Epidermal melanocyte (primary cell): Measurements from ENCODE around the gene KIAA1217.
"Not testable (repeated sequence)": the region's sequence is repeated elsewhere in the genome, so short reads cannot be mapped to it uniquely, and the experiment has no call there.

Source experiments
- DNase-seq: peaks from one replicate; pipeline ENCODE4 v3.0.0; 2011; ENCODE audit warnings: low spot score; ENCODE audit not compliant: insufficient read length

KIAA1217 gene

GRCh38 chr10:24438800-24439199 lies 229.9 kb downstream of the KIAA1217 start:
- DNase-seq = no peak

GRCh38 chr10:24439935-24440334 lies 231.0 kb downstream of the KIAA1217 start:
- DNase-seq = no peak

DNA sequence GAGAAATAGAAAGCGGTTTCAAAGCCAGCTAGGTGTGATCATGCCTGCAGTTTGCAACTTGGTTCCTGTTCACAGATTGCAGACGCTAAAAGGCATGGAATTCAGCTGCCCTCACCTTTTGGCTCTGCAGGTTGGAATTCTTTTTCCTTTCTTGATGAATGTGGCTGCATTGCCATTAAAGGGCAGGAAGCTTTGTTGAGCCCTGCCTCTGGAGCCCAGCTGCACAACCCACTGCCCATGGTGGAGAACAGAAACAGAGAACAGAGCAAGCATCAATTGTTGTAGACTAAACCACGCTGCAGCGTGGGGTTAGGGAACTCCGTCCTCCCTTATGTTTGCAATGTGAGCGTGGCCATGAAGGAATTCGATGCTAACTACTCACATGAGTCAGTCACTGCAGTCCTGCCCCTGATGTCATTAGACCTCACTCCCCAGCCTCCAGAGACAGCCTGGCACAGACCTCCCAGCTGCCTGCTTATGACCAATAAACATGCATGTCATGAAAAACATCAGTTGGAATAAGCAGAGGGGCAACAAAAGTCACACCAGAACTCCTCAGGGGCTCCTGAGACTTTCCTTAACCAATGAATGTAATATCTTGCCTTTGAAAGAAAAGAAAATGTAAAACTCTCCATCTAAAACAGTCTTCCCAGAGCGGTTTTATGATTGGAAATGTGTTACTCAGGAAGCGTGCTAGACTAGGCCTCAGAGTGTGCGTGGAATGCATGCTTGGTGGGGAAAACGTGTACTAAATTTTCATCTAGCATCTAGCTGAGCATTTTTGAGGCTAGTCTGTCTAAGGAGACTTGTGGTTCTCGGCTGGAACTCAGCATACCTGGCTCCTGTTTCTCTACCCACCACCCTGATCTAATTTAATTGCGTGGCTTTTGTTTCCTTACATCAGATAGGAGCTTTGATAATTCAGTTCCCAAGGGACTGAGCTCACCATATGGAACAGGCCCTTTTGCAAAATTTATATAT lies 232.2 kb downstream of the KIAA1217 start:
- no peak for DNase-seq

GRCh38 chr10:24442234-24442633 lies 233.3 kb downstream of the KIAA1217 start:
- no peak for DNase-seq

DNA sequence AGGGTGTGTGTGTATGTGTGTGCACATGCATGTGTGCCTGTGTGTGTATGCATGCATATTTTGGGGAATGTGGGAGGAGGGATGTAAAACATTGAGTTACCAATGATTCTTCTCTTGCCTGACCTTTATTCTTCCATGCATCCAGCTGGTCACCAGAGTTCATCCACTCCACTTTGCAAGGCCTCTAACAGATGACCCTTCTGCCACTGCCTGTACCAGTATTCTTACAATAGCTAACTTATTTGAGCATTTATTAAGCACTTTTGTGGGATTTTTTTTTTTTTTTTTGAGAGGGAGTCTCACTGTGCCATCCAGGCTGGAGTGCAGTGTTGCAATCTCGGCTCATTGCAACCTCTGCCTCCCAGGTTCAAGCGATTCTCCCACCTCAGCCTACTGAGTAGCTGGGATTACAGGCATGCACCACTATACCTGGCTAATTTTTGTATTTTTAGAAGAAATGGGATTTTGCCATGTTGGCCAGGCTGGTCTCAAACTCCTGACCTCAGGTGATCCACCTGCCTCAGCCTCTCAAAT lies 233.8 kb downstream of the KIAA1217 start:
- DNase-seq = not testable (repeated sequence)

- DNase-seq = no peak
Observed at GRCh38 chr10:24444337-24444736, 235.4 kb downstream of the KIAA1217 start.

DNA sequence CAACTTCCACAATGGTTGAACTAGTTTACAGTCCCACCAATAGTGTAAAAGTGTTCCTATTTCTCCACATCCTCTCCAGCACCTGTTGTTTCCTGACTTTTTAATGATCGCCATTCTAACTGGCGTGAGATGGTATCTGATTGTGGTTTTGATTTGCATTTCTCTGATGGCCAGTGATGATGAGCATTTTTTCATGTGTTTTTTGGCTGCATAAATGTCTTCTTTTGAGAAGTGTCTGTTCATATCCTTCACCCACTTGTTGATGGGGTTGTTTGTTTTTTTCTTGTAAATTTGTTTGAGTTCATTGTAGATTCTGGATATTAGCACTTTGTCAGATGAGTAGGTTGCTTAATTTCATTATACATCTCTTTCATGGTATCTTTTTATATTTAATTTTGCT lies 237.0 kb downstream of the KIAA1217 start:
- not testable (repeated sequence) for DNase-seq

DNA sequence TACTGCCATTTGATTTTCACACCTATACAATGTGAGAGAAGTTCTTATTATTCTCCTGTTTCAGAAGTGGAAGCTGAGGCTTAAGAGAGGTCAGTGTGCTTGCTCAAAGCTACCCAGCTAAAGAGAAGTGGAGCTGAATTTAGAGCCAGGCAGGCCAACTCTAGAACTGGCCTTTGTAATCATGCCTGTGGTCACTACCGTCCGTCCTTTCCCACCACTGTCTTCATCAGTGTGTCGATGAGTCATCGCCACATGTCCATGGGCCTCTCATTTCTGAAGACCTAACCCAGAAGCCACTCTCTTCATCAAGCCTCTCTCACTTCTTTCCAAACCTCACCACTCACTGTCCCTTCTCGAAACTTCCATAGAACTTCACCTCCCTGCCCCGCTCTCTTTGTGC lies 237.8 kb downstream of the KIAA1217 start:
- no peak for DNase-seq

DNA sequence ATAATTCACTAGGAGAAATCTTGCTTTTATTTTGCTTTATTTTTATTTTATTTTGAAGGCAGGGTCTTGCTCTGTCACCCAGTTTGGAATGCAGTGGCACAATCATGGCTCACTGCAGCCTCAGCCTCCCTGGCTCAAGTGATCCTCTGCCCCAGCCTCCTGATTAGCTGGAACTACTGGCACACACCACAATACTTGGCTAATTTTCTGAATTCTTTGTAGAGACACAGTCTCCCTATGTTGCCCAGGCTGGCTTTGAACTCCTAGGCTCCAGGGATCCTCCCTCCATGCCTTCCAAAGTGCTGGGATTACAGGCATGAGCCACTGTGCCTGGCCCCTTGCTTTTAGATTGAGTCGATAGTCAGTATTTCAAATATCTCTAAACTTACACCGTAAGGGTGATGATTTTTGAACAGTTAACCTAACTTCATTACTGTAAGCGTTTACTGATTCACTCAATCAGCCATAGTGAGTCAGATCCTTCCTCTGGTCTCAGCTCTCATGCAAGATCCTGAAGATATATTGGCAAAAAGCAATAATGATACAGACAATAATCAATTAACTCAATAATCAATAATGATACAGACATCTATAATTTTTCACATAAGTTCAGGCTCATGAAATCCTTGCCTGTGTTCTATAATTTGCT lies 239.5 kb downstream of the KIAA1217 start:
- no peak for DNase-seq

DNA sequence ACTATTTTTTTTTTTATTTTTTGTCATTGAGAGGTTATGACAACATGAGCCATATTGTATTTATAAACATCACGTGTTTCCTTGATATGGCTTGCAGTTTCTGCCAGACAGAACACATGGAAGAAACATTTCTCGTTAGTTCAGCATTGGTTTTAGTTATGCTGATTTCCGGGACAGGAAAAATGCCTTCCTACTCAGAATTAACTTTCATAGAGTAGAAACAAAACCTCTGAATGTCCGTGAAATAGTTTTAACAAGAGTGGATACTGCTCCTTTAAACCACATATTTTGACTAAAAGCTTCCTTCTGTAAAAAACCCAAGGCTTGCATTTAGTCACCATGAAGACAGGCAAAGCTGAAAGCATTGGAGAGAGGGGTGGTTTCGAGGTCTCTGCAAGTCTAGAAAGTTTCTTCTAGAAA lies 240.4 kb downstream of the KIAA1217 start:
- DNase-seq = no peak

DNA sequence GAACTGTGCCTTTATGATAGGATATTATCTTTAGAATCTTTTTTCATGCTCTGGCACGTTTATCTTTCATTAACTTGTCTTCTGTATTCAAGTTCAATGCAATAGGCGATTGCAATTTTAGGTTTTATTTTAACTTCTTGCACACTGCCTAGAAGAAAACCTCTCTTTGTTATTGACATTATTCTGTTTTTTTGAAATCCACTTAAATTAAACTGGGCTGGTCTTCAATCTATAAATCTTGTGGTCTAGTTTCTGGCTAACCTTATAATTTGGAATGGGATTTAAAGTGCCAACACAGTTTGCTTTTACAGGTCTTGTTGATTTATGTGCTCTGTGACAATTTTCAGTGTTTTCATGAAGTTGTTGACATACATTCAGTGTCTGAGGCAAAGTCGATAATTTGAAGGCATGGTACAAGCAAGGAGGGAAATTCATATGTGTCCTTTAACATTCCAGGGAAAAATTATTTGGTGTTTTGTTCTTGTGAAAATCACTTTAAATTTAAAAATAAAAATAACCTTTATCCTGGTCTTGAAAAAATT lies 240.9 kb downstream of the KIAA1217 start:
- no peak for DNase-seq

- DNase-seq = no peak
Observed at GRCh38 chr10:24451325-24451820, 242.4 kb downstream of the KIAA1217 start.

DNA sequence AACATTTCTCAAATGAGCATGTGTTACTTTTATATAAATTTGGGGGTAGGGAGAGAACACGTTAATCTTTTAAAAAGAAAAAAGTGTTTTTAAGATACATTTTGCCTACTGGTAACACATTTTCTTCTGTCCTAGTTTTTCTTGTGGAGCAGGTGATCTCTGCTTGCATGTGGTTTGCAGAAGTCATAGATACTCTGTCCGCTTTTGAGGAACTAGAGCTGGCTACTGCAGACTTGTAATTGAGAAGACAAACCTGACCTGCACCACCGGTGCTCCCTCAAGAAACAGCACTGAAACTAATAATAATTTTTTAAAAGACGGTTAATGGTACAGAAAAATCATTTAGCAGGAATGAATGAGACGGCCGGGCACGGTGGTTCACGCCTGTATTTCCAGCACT lies 243.1 kb downstream of the KIAA1217 start:
- no peak for DNase-seq

DNA sequence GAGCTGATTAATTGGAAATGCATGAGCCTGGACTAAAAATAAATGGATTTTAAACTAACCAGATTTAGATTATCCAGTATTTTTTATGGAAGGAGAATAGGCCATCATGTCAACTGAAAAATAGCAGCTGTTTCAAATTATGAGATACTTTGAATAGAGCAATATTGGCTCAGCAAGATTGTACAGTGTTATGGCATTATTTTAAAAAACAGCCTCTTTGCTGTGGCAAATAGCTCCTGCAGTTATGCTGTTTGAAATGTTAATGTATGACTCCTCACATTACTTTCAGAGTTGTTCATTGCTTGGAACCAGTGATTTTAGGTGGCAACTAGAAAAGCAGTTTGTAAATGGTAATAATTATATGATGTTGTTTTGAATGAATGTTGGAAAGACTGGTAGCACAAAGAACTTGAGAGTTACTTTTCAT lies 244.5 kb downstream of the KIAA1217 start:
- no peak for DNase-seq

DNA sequence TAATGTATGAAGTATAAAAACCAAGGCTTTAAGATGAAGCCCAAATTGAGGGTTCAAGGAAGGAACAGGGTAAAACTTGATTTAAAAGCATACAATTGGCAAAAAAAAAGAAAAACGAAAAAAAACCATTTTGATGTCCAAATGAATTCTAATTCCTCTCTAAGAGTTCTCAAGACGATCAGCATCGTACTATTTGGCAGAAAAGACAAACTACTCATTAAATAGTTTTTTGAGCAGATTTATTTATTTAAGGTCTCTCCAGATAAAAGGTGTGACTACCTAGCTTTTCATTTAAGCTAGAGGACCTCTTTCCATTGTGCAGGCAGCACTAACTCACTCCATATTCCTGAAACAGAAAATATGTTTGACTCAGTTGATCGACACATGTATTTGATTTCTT lies 245.0 kb downstream of the KIAA1217 start:
- no peak for DNase-seq

GRCh38 chr10:24455447-24455846 lies 246.5 kb downstream of the KIAA1217 start:
- no peak for DNase-seq

DNA sequence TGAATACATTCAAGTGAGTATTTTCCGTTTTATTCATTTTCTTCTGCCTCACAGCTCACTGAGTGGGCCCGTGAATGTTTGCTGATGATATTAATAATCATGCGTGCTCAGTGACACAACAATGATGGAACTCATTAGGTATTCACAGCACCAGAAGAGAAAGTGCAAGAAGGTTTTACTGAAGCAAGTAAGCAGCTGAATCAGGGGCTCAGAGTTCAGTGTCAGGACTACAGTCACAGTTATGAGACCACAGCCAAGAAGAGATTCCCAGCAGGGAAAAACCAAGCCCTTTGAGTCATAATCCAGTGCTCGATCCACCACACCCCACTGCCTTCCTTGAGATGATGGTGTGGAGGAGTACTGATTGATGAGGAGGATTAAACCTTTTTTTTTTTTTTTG lies 247.4 kb downstream of the KIAA1217 start:
- no peak for DNase-seq

DNA sequence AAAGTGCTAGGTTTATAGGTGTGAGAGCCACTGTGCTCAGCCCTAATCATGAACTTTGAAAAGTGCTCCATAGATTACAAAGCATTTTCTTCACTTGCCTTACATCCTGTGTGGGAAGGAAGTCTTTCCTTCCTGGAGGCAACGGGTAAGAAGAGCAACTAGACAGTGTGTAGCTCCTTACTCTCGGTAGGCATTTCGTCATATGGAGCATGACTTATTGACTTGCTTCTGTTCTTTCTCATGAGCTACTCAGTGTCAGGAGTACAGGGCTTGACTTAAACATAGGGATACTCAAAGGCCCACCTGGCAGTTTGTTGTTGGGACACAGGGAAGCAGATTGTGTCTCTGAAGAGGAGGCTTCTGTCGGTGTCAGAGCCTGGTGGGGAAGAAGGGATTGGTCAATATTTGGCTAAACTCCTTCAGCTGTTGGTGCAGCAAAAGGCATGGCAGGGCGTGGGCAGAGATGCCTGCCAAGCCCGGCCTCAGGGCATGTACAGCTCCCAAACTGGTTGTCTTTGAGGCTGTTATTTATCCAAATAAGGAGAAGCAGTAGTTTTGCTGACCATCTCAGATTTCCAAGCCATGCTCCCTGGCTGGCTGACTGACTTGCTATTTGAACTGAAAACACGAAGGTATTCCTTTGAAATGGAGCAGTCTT lies 248.9 kb downstream of the KIAA1217 start:
- no peak for DNase-seq

DNA sequence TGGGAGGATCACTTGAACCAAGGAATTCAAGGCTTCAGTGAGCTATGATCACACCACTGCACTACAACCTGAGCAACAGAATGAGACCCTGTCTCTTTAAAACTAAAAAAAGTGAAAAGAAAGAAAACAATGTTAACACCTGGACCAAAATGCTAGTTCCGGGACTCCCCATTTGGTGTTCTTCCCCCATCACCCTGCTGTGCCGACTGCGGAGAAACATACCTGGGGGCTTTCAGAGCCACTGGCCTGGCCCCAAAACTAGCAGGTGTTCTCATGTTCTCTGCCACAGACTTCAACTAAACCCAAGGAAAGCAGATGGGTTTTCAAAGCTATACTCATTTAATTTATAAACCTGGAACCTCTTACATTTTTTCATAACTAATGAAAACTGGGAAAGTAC lies 250.9 kb downstream of the KIAA1217 start:
- no peak for DNase-seq

- DNase-seq = no peak
Observed at GRCh38 chr10:24462291-24462813, 253.4 kb downstream of the KIAA1217 start.
